SK-N-SH (cell line): ENCODE results near the gene N4BP2L2. TPM values are rescaled to one million over a fixed set of nuclear protein-coding genes. Genes with fewer than 3 reads are reported as not detected.

Experiments
- CTCF ChIA-PET: fragments of 300-600, 350-600 bp; formaldehyde crosslinking; extraction: SDS; loops from one replicate; lab custom pipeline; 2021; lab: Yijun Ruan, JAX
- POLR2A ChIA-PET: fragments of 350-600 bp; sonication (Branson Sonifier 250); formaldehyde crosslinking; extraction: SDS; loops from one replicate; lab custom pipeline; 2020; ENCODE audit warnings: antibody characterized with exemption, inconsistent platforms; lab: Yijun Ruan, JAX
- DNase-seq: peaks from one replicate; pipeline ENCODE4 v3.0.0; 2012
- H2AFZ ChIP-seq: fragments of 200-600 bp; sonication (generic); 2 replicates; pipeline ENCODE4 v1.8.1; 2016; ENCODE audit warnings: antibody characterized with exemption, mild to moderate bottlenecking, low read depth
- H3F3A ChIP-seq: fragments of 200-600 bp; sonication (generic); replicated peaks from 2 replicates; pipeline ENCODE3; 2016; ENCODE audit warnings: antibody characterized with exemption, mild to moderate bottlenecking; ENCODE audit not compliant: insufficient read depth
- H3K27ac ChIP-seq, 2 experiments: fragments of 200-500 bp in 1 of 2; fragments of 200-600 bp in 1 of 2; sonication (Bioruptor generic) in 1 of 2; sonication (generic), shearing (Covaris generic) in 1 of 2; 2 replicates each; pipeline versions ENCODE4 v1.5.1 to v1.6.1; 2014 to 2016; ENCODE audit warnings: low read depth in 2 of 2, inconsistent platforms in 1 of 2, low read length in 1 of 2, mild to moderate bottlenecking in 1 of 2, mixed read lengths in 1 of 2
- H3K27me3 ChIP-seq: fragments of 200-600 bp; sonication (generic), shearing (Covaris generic); 2 replicates; pipeline ENCODE4 v1.6.1; 2016; ENCODE audit warnings: mixed run types; ENCODE audit not compliant: insufficient read depth
- H3K36me3 ChIP-seq, 2 experiments: fragments of 200-500 bp in 1 of 2; fragments of 200-600 bp in 1 of 2; sonication (Bioruptor generic) in 1 of 2; sonication (generic) in 1 of 2; replicated peaks in 1 of 2; 2 replicates each; pipeline versions ENCODE3 to v1.5.1; 2014 to 2016; ENCODE audit warnings: low read length in 1 of 2, mild to moderate bottlenecking in 1 of 2; ENCODE audit not compliant: insufficient read depth in 2 of 2, control insufficient read depth in 1 of 2
- H3K4me1 ChIP-seq, 2 experiments: fragments of 200-500 bp in 1 of 2; fragments of 200-600 bp in 1 of 2; sonication (Bioruptor generic) in 1 of 2; sonication (generic), shearing (Covaris generic) in 1 of 2; 2 replicates each; pipeline versions ENCODE4 v1.5.1 to v1.6.1; 2014 to 2016; ENCODE audit warnings: low read depth in 1 of 2, low read length in 1 of 2, mixed run types in 1 of 2; ENCODE audit not compliant: insufficient read depth in 2 of 2, control insufficient read depth in 1 of 2
- H3K4me2 ChIP-seq: fragments of 200-600 bp; sonication (generic), shearing (Covaris generic); 2 replicates; pipeline ENCODE4 v1.6.1; 2017; ENCODE audit warnings: mixed run types
- H3K4me3 ChIP-seq, 2 experiments: fragments of 200-500 bp in 1 of 2; fragments of 200-600 bp in 1 of 2; sonication (Bioruptor generic) in 1 of 2; sonication (generic), shearing (Covaris generic) in 1 of 2; 2 replicates each; pipeline versions ENCODE4 v1.5.1 to v1.8.1; 2014 to 2016; ENCODE audit warnings: low read depth in 2 of 2, inconsistent platforms in 1 of 2, low read length in 1 of 2, mild to moderate bottlenecking in 1 of 2, mixed read lengths in 1 of 2, moderate library complexity in 1 of 2
- H3K79me2 ChIP-seq: fragments of 200-600 bp; sonication (generic); 2 replicates; pipeline ENCODE4 v1.8.1; 2017; ENCODE audit warnings: mild to moderate bottlenecking; ENCODE audit not compliant: insufficient read depth
- H3K9ac ChIP-seq: fragments of 200-600 bp; sonication (generic); 2 replicates; pipeline ENCODE4 v1.6.1; 2017; ENCODE audit warnings: mixed run types
- H3K9me2 ChIP-seq: fragments of 200-600 bp; sonication (generic); 2 replicates; pipeline ENCODE4 v1.6.1; 2017; ENCODE audit warnings: mixed run types
- H3K9me3 ChIP-seq: fragments of 200-600 bp; sonication (generic); 2 replicates; pipeline ENCODE4 v1.6.1; 2017; ENCODE audit warnings: mixed run types, mild to moderate bottlenecking, moderate library complexity
- H4K20me1 ChIP-seq: fragments of 200-600 bp; sonication (generic); 2 replicates; pipeline ENCODE4 v1.6.1; 2017; ENCODE audit warnings: mild to moderate bottlenecking, mixed run types; ENCODE audit not compliant: insufficient read depth
- CHD2 ChIP-seq: fragments of 150-350 bp; IDR thresholded peaks from 2 replicates; pipeline ENCODE4 v1.6.1; 2018; ENCODE audit warnings: low read length; ENCODE audit not compliant: partially characterized antibody
- CTCF ChIP-seq: fragments of 200-600 bp; sonication (generic); IDR thresholded peaks from 2 replicates; pipeline ENCODE4 v1.6.1; 2017; ENCODE audit warnings: antibody characterized with exemption, mild to moderate bottlenecking, moderate library complexity
- EP300 ChIP-seq, 2 experiments: IDR thresholded peaks; 2 replicates each; pipeline versions ENCODE4 v1.4.0 to v1.6.1; 2012; ENCODE audit warnings: borderline replicate concordance in 1 of 2, low read depth in 1 of 2, low read length in 1 of 2
- GABPA ChIP-seq: IDR thresholded peaks from 2 replicates; pipeline ENCODE4 v1.4.0; 2012; ENCODE audit warnings: low read depth, mild to moderate bottlenecking
- GATA2 ChIP-seq: sonication (generic); formaldehyde crosslinking; IDR thresholded peaks from 2 replicates; pipeline ENCODE4 v1.5.0; 2020; ENCODE audit warnings: mild to moderate bottlenecking, missing genetic modification reagents
- RAD21 ChIP-seq: IDR thresholded peaks from 2 replicates; pipeline ENCODE4 v1.6.1; 2012; ENCODE audit warnings: mild to moderate bottlenecking, low read length
- SIN3A ChIP-seq: IDR thresholded peaks from 2 replicates; pipeline ENCODE4 v1.6.1; 2012; ENCODE audit warnings: low read depth, mild to moderate bottlenecking, low read length, moderate library complexity, borderline replicate concordance
- SMC3 ChIP-seq: IDR thresholded peaks from 2 replicates; pipeline ENCODE4 v1.6.1; 2012; ENCODE audit warnings: low read depth, low read length, improper control_type of control experiment
- TCF12 ChIP-seq: IDR thresholded peaks from 2 replicates; pipeline ENCODE4 v1.4.0; 2012
- TEAD4 ChIP-seq: IDR thresholded peaks from 2 replicates; pipeline ENCODE4 v1.4.0; 2012; ENCODE audit warnings: mild to moderate bottlenecking, borderline replicate concordance; ENCODE audit not compliant: insufficient read depth
- USF1 ChIP-seq: IDR thresholded peaks from 2 replicates; pipeline ENCODE4 v1.4.0; 2012; ENCODE audit warnings: low read depth, borderline replicate concordance
- YY1 ChIP-seq: IDR thresholded peaks from 2 replicates; pipeline ENCODE4 v1.4.0; 2012; ENCODE audit warnings: low read depth, mild to moderate bottlenecking
- WGBS: methylation state at CpG from one replicate; pipeline ENCODE4 v1.1.6; 2017; ENCODE audit warnings: low lambda C conversion rate; 5-methylcytosine and 5-hydroxymethylcytosine counted together
- polyA plus RNA-seq, 3 experiments: library from polyadenylated mRNA; depleted of rRNA; stranded (reverse); fragments of >200 nt; gene quantifications; 2 replicates each; pipeline ENCODE4 v1.2.3, GENCODE V29; 2012
- TF ChIP-seq, protein P1 (sequence below): IDR thresholded peaks from 2 replicates; pipeline ENCODE4 v1.4.0; 2012; ENCODE audit warnings: low read depth

Gene N4BP2L2
- polyA plus RNA-seq, 1 of the 3 experiments (the other 2 are of a cell fraction) = 16.0 TPM

GRCh38 chr13:32415019-32415418 lies 123.6 kb downstream of the N4BP2L2 start:
- H3K9ac ChIP-seq = no peak overlapping the region
- CTCF ChIA-PET = interaction anchor here (0.5 to 1.9 kb wide), 3 partner anchors 9 to 396 kb away, joined by 3 to 5 read pairs (median 4); partner anchors contain the start of gene N4BP2L1
- H2AFZ ChIP-seq = no peak overlapping the region
- no peak overlapping the region for H3K4me3 ChIP-seq
- no peaks in the 10 kb centered on the region for H4K20me1 ChIP-seq
- no peaks in the 10 kb centered on the region; a peak in 1 of 4 replicates for H3K4me1 ChIP-seq
- H3F3A ChIP-seq = no peaks in the 10 kb centered on the region
- TF ChIP-seq TCF12 = no peak
- TF ChIP-seq TEAD4 = no peak
- TF ChIP-seq EP300 (IDR thresholded peaks at IDR 0.05; ENCODE audit: borderline replicate concordance in 1 of 2, low read depth in 1 of 2, low read length in 1 of 2) = no peak
- no peak; the same call in 1 of the 2 replicates for TF ChIP-seq SMC3
- no peak for TF ChIP-seq USF1
- TF ChIP-seq CTCF = peak; percentile 61
- no peak for TF ChIP-seq GATA2 (CRISPR knock-in tag)
- no peaks in the 10 kb centered on the region for H3K27me3 ChIP-seq
- H3K79me2 ChIP-seq = no peaks in the 10 kb centered on the region
- POLR2A ChIA-PET = no interaction called here
- no peaks in the 10 kb centered on the region for H3K36me3 ChIP-seq
- peak; percentile 30 for DNase-seq
- H3K27ac ChIP-seq = no peak overlapping the region
- no peaks in the 10 kb centered on the region for H3K9me2 ChIP-seq
- no peak overlapping the region for H3K4me2 ChIP-seq
- H3K9me3 ChIP-seq = no peaks in the 10 kb centered on the region

- CTCF ChIA-PET = interaction anchor here (0.5 to 1.9 kb wide), 4 partner anchors 10 to 395 kb away, joined by 3 to 5 read pairs (median 4); partner anchors contain the start of gene N4BP2L1
- 91% methylated on average over 2 of the region's 2 CpGs for WGBS
These were observed 124.0 kb downstream of the N4BP2L2 start for GRCh38 chr13:32414580-32414979.

More at GRCh38 chr13:32414580-32414979, 124.0 kb downstream of the N4BP2L2 start:
- no peaks in the 10 kb centered on the region; a peak in 1 of 4 replicates for H3K4me1 ChIP-seq
- no peak overlapping the region for H2AFZ ChIP-seq
- H3K9ac ChIP-seq = no peak overlapping the region
- no peaks in the 10 kb centered on the region for H3K9me2 ChIP-seq
- no peak overlapping the region for H3K4me2 ChIP-seq
- no peaks in the 10 kb centered on the region for H3K9me3 ChIP-seq
- H3K4me3 ChIP-seq = no peak overlapping the region
- H3K27me3 ChIP-seq = no peaks in the 10 kb centered on the region
- POLR2A ChIA-PET = no interaction called here
- DNase-seq = no peak
- no peaks in the 10 kb centered on the region for H3K79me2 ChIP-seq
- H4K20me1 ChIP-seq = no peaks in the 10 kb centered on the region
- no peaks in the 10 kb centered on the region for H3F3A ChIP-seq
- H3K36me3 ChIP-seq = no peaks in the 10 kb centered on the region
- TF ChIP-seq SIN3A (no peak), SMC3 (no peak), CHD2 (no peak), YY1 (no peak), GATA2 (CRISPR knock-in tag) (no peak), CTCF (no peak), RAD21 (no peak), USF1 (no peak), GABPA (no peak)
- TF ChIP-seq, protein P1, sequence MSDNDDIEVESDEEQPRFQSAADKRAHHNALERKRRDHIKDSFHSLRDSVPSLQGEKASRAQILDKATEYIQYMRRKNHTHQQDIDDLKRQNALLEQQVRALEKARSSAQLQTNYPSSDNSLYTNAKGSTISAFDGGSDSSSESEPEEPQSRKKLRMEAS = no peak
- no peak overlapping the region for H3K27ac ChIP-seq
